Measurements from ENCODE around the gene TMEM114. TPM values are rescaled to one million over a fixed set of nuclear protein-coding genes. Genes with fewer than 3 reads are reported as not detected.

The TMEM114 gene
- total and polyA plus RNA-seq, 2 donors (not counting 1 experiment from before 2014, with no cell fraction given), result not detected

DNA sequence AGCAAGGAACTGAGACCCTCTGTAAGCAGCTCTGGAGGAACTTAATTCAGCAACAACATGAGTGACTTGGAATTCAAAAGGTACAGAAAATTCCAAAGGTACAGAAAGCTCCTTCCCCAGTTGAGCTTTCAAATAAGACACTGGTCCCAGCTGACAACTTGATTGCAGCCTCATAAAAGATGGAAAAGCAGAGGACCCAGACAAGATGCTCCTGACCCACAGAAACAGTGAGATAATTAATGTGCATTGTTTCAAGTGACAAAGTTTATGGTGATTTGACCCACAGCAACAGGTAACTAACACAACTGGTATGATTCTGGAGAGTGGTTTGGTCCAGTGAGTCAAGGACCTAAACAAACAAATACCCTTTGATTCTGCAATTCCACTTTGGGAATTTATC is 15.2 kb upstream of the TMEM114 start:
- Histone ChIP-seq H3K4me3 (replicated peaks in 1 of 4; ENCODE audit: control extremely low read depth in 1 of 4, insufficient read depth in 1 of 4, low read depth in 3 of 4, low read length in 4 of 4) (no peak overlapping the region), H4K20me1 (ENCODE audit: control insufficient read depth, extremely low read depth, insufficient read depth, low read length) (no peaks in the 10 kb centered on the region), H2AFZ (ENCODE audit: low read length) (no peak overlapping the region)

DNA sequence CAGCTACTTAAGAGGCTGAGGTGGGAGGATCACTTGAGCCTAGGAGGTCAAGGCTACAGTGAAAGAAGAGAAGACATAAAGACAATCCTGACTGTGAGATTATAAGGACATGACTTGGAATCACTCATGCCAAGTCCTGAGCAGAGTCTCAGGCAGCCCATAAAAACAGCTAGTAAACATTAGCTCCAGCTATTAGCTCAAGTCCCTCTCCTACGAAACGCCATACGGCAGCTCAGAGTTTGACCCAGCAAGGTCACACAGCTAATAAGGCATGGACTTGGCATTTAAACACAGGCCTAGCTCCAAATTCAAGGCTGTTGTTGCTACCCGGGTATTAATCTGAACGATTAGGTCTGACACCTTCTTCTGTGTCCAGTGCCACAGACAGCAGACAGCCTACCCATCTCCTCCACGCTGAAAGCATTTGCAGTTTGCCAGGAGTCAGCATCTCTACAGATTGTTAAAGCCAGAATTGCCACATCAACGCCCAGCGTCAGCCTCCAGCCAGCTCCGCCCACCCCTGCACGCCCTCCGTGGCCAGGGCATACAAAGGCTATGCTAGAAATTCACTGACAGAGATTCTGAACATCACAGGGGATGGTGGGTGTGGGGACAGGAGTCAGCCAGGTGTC is 9.9 kb upstream of the TMEM114 start:
- H3K4me3 ChIP-seq (replicated peaks in 1 of 4; ENCODE audit: control extremely low read depth in 1 of 4, insufficient read depth in 1 of 4, low read depth in 3 of 4, low read length in 4 of 4), result no peak overlapping the region
- H3K9ac ChIP-seq (ENCODE audit: insufficient read depth, low read length), result no peak overlapping the region
- no peak overlapping the region for H3K27ac ChIP-seq (ENCODE audit: insufficient read depth, low read length)
- TF ChIP-seq EZH2 (IDR thresholded peaks at IDR 0.05; ENCODE audit: low read length, missing control alignments), result no peak
- TF ChIP-seq, protein P1, sequence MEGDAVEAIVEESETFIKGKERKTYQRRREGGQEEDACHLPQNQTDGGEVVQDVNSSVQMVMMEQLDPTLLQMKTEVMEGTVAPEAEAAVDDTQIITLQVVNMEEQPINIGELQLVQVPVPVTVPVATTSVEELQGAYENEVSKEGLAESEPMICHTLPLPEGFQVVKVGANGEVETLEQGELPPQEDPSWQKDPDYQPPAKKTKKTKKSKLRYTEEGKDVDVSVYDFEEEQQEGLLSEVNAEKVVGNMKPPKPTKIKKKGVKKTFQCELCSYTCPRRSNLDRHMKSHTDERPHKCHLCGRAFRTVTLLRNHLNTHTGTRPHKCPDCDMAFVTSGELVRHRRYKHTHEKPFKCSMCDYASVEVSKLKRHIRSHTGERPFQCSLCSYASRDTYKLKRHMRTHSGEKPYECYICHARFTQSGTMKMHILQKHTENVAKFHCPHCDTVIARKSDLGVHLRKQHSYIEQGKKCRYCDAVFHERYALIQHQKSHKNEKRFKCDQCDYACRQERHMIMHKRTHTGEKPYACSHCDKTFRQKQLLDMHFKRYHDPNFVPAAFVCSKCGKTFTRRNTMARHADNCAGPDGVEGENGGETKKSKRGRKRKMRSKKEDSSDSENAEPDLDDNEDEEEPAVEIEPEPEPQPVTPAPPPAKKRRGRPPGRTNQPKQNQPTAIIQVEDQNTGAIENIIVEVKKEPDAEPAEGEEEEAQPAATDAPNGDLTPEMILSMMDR (conservative IDR thresholded peaks at IDR 0.05 in 1 of 2, IDR thresholded peaks at IDR 0.05 in 1 of 2; ENCODE audit: low read depth in 1 of 2, low read length in 2 of 2), result no peak
- DNase-seq (ENCODE audit: low read depth in 2 of 2), result no peak
- no peaks in the 10 kb centered on the region for H3K79me2 ChIP-seq (ENCODE audit: control insufficient read depth, insufficient read depth, low read length)
- no peaks in the 10 kb centered on the region for H3K36me3 ChIP-seq (ENCODE audit: control insufficient read depth, insufficient read depth, low read length)
- H3K27me3 ChIP-seq (ENCODE audit: control insufficient read depth, insufficient read depth, low read length), result no peaks in the 10 kb centered on the region
- H3K9me3 ChIP-seq (ENCODE audit: control insufficient read depth, insufficient read depth, low read depth, low read length), result no peaks in the 10 kb centered on the region
- no peaks in the 10 kb centered on the region for H4K20me1 ChIP-seq (ENCODE audit: control insufficient read depth, extremely low read depth, insufficient read depth, low read length)
- H3K4me2 ChIP-seq (ENCODE audit: extremely low read depth, insufficient read depth, low read length), result no peak overlapping the region
- H2AFZ ChIP-seq (ENCODE audit: low read length), result no peak overlapping the region
- no peaks in the 10 kb centered on the region for H3K4me1 ChIP-seq (ENCODE audit: control insufficient read depth, extremely low read depth, insufficient read depth, low read length)

More for the DNA sequence above, 15.2 kb upstream of the TMEM114 start:
- no peaks in the 10 kb centered on the region for H3K27me3 ChIP-seq (ENCODE audit: control insufficient read depth, insufficient read depth, low read length)
- H3K9me3 ChIP-seq (ENCODE audit: control insufficient read depth, insufficient read depth, low read depth, low read length), result no peaks in the 10 kb centered on the region
- no peak for TF ChIP-seq EZH2 (IDR thresholded peaks at IDR 0.05; ENCODE audit: low read length, missing control alignments)
- TF ChIP-seq, protein P1 (conservative IDR thresholded peaks at IDR 0.05 in 1 of 2, IDR thresholded peaks at IDR 0.05 in 1 of 2; ENCODE audit: low read depth in 1 of 2, low read length in 2 of 2), result no peak
- H3K79me2 ChIP-seq (ENCODE audit: control insufficient read depth, insufficient read depth, low read length), result no peaks in the 10 kb centered on the region
- H3K36me3 ChIP-seq (ENCODE audit: control insufficient read depth, insufficient read depth, low read length), result no peaks in the 10 kb centered on the region
- H3K9ac ChIP-seq (ENCODE audit: insufficient read depth, low read length), result no peak overlapping the region
- DNase-seq (ENCODE audit: low read depth in 2 of 2), result no peak
- no peak overlapping the region for H3K27ac ChIP-seq (ENCODE audit: insufficient read depth, low read length)
- no peaks in the 10 kb centered on the region for H3K4me1 ChIP-seq (ENCODE audit: control insufficient read depth, extremely low read depth, insufficient read depth, low read length)
- no peak overlapping the region for H3K4me2 ChIP-seq (ENCODE audit: extremely low read depth, insufficient read depth, low read length)

DNA sequence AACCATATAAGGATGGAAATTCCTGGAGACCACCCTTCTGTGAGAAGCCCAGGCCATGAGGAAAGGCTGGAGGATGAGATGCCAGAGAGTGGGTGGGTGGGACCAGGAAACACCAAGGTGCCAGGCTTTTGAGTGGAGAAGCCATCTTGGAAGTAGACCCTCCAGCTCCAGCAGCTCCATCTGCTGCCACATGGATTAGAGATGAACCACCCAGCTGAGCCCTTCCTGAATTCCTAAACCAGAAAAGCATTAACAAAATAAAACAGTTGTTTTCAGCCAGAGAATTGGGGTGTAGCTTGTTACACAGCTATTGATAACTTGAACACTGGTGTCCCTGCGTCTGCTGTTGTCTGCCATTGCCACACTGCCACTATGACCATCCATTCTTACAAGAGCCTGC is 6.3 kb upstream of the TMEM114 start:
- H3K9ac ChIP-seq (ENCODE audit: insufficient read depth, low read length), result no peak overlapping the region
- H3K9me3 ChIP-seq (ENCODE audit: control insufficient read depth, insufficient read depth, low read depth, low read length), result no peaks in the 10 kb centered on the region
- no peak for DNase-seq (ENCODE audit: low read depth in 2 of 2)
- TF ChIP-seq EZH2 (IDR thresholded peaks at IDR 0.05; ENCODE audit: low read length, missing control alignments), result no peak
- TF ChIP-seq, protein P1 (conservative IDR thresholded peaks at IDR 0.05 in 1 of 2, IDR thresholded peaks at IDR 0.05 in 1 of 2; ENCODE audit: low read depth in 1 of 2, low read length in 2 of 2), result no peak
- no peaks in the 10 kb centered on the region for H3K4me1 ChIP-seq (ENCODE audit: control insufficient read depth, extremely low read depth, insufficient read depth, low read length)
- no peaks in the 10 kb centered on the region for H3K27me3 ChIP-seq (ENCODE audit: control insufficient read depth, insufficient read depth, low read length)
- H3K27ac ChIP-seq (ENCODE audit: insufficient read depth, low read length), result no peak overlapping the region
- no peaks in the 10 kb centered on the region for H4K20me1 ChIP-seq (ENCODE audit: control insufficient read depth, extremely low read depth, insufficient read depth, low read length)
- no peak overlapping the region for H3K4me2 ChIP-seq (ENCODE audit: extremely low read depth, insufficient read depth, low read length)
- H2AFZ ChIP-seq (ENCODE audit: low read length), result no peak overlapping the region
- H3K4me3 ChIP-seq (replicated peaks in 1 of 4; ENCODE audit: control extremely low read depth in 1 of 4, insufficient read depth in 1 of 4, low read depth in 3 of 4, low read length in 4 of 4), result no peak overlapping the region
- H3K79me2 ChIP-seq (ENCODE audit: control insufficient read depth, insufficient read depth, low read length), result no peaks in the 10 kb centered on the region
- H3K36me3 ChIP-seq (ENCODE audit: control insufficient read depth, insufficient read depth, low read length), result no peaks in the 10 kb centered on the region

All from fibroblast of lung (primary cell).